Tibial nerve (tissue), 3 donors: ENCODE data around the gene ADAT3.

ENCODE experiments used
- CTCF ChIP-seq, 5 experiments: fragments of 200-600 bp in 3 of 5; fragments of 450-650 bp in 2 of 5; sonication (generic) in 3 of 5; IDR thresholded peaks; one replicate each; pipeline ENCODE4 v1.5.1; 2016 to 2019; ENCODE audit warnings: antibody characterized with exemption in 5 of 5, mild to moderate bottlenecking in 3 of 5, moderate library complexity in 2 of 5
- POLR2A ChIP-seq, 2 donors: fragments of 450-650 bp; IDR thresholded peaks; one replicate each; pipeline ENCODE4 v1.6.1; 2017; ENCODE audit warnings: antibody characterized with exemption in 2 of 2, mild to moderate bottlenecking in 2 of 2, moderate library complexity in 2 of 2

DNA sequence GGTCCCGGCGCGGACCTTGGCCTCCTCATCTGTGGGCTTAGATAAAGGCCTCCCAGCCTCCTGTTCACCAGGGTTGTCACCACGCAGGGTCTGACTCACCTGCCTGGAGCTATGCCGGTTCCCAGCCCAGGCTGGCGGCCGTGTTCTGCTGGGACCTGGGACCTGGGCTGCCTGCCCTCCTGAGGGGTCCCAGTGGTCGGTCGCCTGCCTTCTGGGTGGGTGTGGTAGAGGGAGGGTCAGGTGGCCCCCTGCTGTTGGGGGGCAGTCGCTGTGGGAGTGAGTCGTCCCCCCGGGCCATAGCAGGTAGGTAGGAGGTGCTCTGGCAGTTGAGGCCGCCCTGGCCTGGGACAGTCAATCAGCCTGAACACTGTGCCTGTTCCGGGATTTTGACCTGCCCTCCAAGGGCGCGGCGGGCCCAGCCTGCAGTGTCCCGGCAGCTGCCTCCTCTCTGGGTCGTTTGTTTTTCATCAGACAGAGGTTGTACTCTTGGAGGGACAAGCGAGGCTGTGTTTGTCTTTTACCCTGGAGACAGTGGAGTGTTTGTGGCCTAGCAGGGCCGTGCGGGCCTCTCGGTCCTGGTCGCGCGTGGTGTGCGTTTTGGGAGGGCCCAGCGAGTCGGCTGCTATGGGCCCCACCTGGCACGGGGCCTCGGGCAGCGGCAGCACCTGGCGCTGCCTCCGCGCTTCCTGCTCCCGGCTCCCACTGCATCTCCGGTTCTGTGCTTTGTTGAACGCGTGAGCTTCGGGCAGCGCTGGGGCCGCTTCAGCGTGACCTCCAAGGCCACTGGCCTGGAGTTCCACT lies 2.6 kb downstream of the ADAT3 start:
- TF ChIP-seq CTCF (IDR thresholded peaks at IDR 0.05) (no peak), POLR2A (IDR thresholded peaks at IDR 0.05) (no peak)
